GM12891 (cell line): ENCODE measurements around the gene CHI3L1.

Source experiments
- PAX5 ChIP-seq: IDR thresholded peaks from 2 replicates; pipeline ENCODE4 v1.6.1; 2011; ENCODE audit warnings: low read length, moderate library complexity, mild to moderate bottlenecking; ENCODE audit not compliant: insufficient read depth, severe bottlenecking
- POLR2A ChIP-seq: IDR thresholded peaks from 2 replicates; pipeline ENCODE4 v1.6.1; 2011; ENCODE audit warnings: low read depth, low read length, control low read depth
- POLR2AphosphoS5 ChIP-seq: IDR thresholded peaks from 2 replicates; pipeline ENCODE4 v1.6.1; 2011; ENCODE audit warnings: low read depth, low read length, control low read depth
- POU2F2 ChIP-seq: IDR thresholded peaks from 2 replicates; pipeline ENCODE4 v1.6.1; 2011; ENCODE audit warnings: low read depth, mild to moderate bottlenecking, control low read depth, low read length, moderate library complexity
- SPI1 ChIP-seq: IDR thresholded peaks from 2 replicates; pipeline ENCODE4 v1.6.1; 2011; ENCODE audit warnings: low read depth, low read length, control low read depth
- TAF1 ChIP-seq: IDR thresholded peaks from 2 replicates; pipeline ENCODE4 v1.6.1; 2011; ENCODE audit warnings: low read depth, low read length, control low read depth

GRCh38 chr1:203217668-203218067 is 31.2 kb upstream of the CHI3L1 start:
- TF ChIP-seq POLR2A (no peak), TAF1 (no peak), POLR2AphosphoS5 (no peak), SPI1 (no peak), POU2F2 (no peak), PAX5 (no peak)
